ENCODE data around the gene SSTR3. TPM values are rescaled to one million over a fixed set of nuclear protein-coding genes. Genes with fewer than 3 reads are reported as not detected.

SSTR3 gene
- total RNA-seq, 1 experiment from 2014 or later = not detected

- ChIA-PET CTCF (no interaction called here), POLR2A (interaction anchor here (1.1 kb wide), 1 partner anchor 14 kb away, joined by 3 read pairs; no protein-coding TSS in a partner anchor)
- DNase-seq (ENCODE audit: unreplicated experiment) = no peak
- Mint-ChIP-seq H3K4me1 (ENCODE audit: insufficient read depth, unreplicated experiment) (peaks cover 7% of the 10 kb centered on the region), H3K27me3 (ENCODE audit: insufficient read depth, unreplicated experiment) (peaks cover 22% of the 10 kb centered on the region), H3K27ac (ENCODE audit: low read depth, unreplicated experiment) (no peak overlapping the region), H3K4me3 (ENCODE audit: unreplicated experiment) (no peak overlapping the region), H3K36me3 (ENCODE audit: insufficient read depth, unreplicated experiment) (no peaks in the 10 kb centered on the region), H3K9me3 (ENCODE audit: unreplicated experiment) (no peaks in the 10 kb centered on the region)
- intact Hi-C loops (cut with micrococcal nuclease) = no loop called here
- BruUV-seq (replicated peaks) = no TSS peak
- TF ChIP-seq CTCF (IDR thresholded peaks at IDR 0.05; ENCODE audit: unreplicated experiment) = no peak
Measured at GRCh38 chr22:37213218-37213855, 1.1 kb upstream of the SSTR3 start.

DNA sequence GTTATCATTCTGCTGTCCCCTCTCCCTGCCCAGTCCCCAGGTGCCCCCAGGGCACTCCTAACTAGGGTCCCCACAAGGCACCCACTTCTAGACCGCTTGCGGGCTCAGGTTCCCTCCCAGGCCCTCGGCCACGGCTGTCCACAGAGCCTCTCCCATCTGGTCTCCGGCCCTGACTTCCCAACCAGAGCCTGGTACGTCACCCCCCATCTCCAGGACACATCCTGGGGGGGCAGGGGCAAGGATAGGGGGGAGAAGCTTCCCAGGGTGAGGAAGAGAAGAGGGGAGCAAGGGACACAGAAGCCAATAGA, 457 bp downstream of the SSTR3 start:
- no peak overlapping the region for H3K27ac Mint-ChIP-seq (ENCODE audit: low read depth, unreplicated experiment)
- POLR2A ChIA-PET = no interaction called here
- DNase-seq (ENCODE audit: unreplicated experiment) = no peak
- BruUV-seq (replicated peaks) = no TSS peak
- CTCF ChIA-PET = no interaction called here
- no peak overlapping the region for H3K4me3 Mint-ChIP-seq (ENCODE audit: unreplicated experiment)
- peaks cover 7% of the 10 kb centered on the region for H3K4me1 Mint-ChIP-seq (ENCODE audit: insufficient read depth, unreplicated experiment)
- intact Hi-C loops (cut with micrococcal nuclease) = no loop called here
- H3K27me3 Mint-ChIP-seq (ENCODE audit: insufficient read depth, unreplicated experiment) = peaks cover 12% of the 10 kb centered on the region
- no peaks in the 10 kb centered on the region for H3K9me3 Mint-ChIP-seq (ENCODE audit: unreplicated experiment)
- no peaks in the 10 kb centered on the region for H3K36me3 Mint-ChIP-seq (ENCODE audit: insufficient read depth, unreplicated experiment)
- no peak for TF ChIP-seq CTCF (IDR thresholded peaks at IDR 0.05; ENCODE audit: unreplicated experiment)

DNA sequence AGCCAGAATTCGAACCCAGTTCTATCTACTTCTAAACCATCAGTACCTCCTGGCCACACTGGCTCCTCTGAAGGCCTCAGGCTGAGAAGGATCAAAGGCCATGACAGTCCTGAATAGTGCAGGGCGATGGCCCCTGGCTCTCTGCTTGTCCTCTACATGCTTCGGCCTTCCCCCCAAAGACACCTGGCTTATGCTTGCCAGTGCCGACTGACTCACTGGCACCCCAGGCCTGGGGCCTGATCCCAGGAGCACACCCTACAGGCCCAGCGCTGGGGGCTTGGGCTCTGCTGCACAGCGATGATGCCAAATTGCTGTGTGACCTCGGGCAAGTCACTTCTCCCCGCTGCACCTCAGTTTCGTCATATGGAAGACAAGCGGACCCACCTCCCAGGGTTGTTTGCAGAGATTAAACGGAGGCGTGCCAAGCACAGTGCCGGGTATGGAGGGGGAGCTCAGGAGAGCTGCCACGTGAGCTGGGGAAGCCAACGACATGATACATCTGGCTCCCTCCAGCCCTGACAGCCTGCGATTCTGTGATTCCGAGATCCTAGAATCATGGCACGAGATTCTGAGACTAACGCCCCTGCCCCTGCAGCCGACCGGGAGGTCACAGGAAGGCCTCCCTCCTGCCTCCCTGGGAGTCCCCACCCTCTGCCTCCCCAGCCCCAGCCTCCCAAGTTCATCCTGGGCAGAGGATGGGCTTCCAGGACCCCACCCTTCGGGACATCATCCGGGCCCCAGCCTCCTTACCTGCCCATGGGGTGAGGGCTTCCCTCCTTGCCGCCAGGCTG, 1.0 kb downstream of the SSTR3 start:
- no peaks in the 10 kb centered on the region for H3K9me3 Mint-ChIP-seq (ENCODE audit: unreplicated experiment)
- H3K27me3 Mint-ChIP-seq (ENCODE audit: insufficient read depth, unreplicated experiment) = peaks cover 7% of the 10 kb centered on the region
- H3K4me1 Mint-ChIP-seq (ENCODE audit: insufficient read depth, unreplicated experiment) = peaks cover 7% of the 10 kb centered on the region
- H3K4me3 Mint-ChIP-seq (ENCODE audit: unreplicated experiment) = no peak overlapping the region
- no TSS peak for BruUV-seq (replicated peaks)
- CTCF ChIA-PET = interaction anchor here (1.8 to 2.4 kb wide), 2 partner anchors 11 to 49 kb away, joined by 7 to 14 read pairs; no protein-coding TSS in a partner anchor
- H3K27ac Mint-ChIP-seq (ENCODE audit: low read depth, unreplicated experiment) = no peak overlapping the region
- no peaks in the 10 kb centered on the region for H3K36me3 Mint-ChIP-seq (ENCODE audit: insufficient read depth, unreplicated experiment)
- no peak for DNase-seq (ENCODE audit: unreplicated experiment)
- POLR2A ChIA-PET = no interaction called here
- TF ChIP-seq CTCF (IDR thresholded peaks at IDR 0.05; ENCODE audit: unreplicated experiment) = no peak
- intact Hi-C loops (cut with micrococcal nuclease) = no loop called here

GRCh38 chr22:37210041-37210803, 2.1 kb downstream of the SSTR3 start:
- Mint-ChIP-seq H3K27me3 (ENCODE audit: insufficient read depth, unreplicated experiment) (no peaks in the 10 kb centered on the region), H3K4me1 (ENCODE audit: insufficient read depth, unreplicated experiment) (peaks cover 7% of the 10 kb centered on the region), H3K36me3 (ENCODE audit: insufficient read depth, unreplicated experiment) (no peaks in the 10 kb centered on the region), H3K27ac (ENCODE audit: low read depth, unreplicated experiment) (no peak overlapping the region), H3K4me3 (ENCODE audit: unreplicated experiment) (no peak overlapping the region), H3K9me3 (ENCODE audit: unreplicated experiment) (no peaks in the 10 kb centered on the region)
- no TSS peak for BruUV-seq (replicated peaks)
- POLR2A ChIA-PET = interaction anchor here (0.6 kb wide), 1 partner anchor 159 kb away, joined by 3 read pairs; no protein-coding TSS in a partner anchor
- intact Hi-C loops (cut with micrococcal nuclease) = no loop called here
- CTCF ChIA-PET = interaction anchor here (1.8 to 2.4 kb wide), 2 partner anchors 10 to 50 kb away, joined by 7 to 14 read pairs; no protein-coding TSS in a partner anchor
- TF ChIP-seq CTCF (IDR thresholded peaks at IDR 0.05; ENCODE audit: unreplicated experiment) = no peak
- no peak for DNase-seq (ENCODE audit: unreplicated experiment)

Data from MCF 10A (cell line).